GM19463 (cell line): ENCODE results near the gene EFEMP1.

Source experiments
- ATAC-seq: cut with Tn5 transposase; IDR thresholded peaks from one replicate; pipeline ENCODE4 v1.9.1; 2021; ENCODE audit warnings: mild to moderate bottlenecking, moderate library complexity; ENCODE audit not compliant: unreplicated experiment

Gene EFEMP1

DNA sequence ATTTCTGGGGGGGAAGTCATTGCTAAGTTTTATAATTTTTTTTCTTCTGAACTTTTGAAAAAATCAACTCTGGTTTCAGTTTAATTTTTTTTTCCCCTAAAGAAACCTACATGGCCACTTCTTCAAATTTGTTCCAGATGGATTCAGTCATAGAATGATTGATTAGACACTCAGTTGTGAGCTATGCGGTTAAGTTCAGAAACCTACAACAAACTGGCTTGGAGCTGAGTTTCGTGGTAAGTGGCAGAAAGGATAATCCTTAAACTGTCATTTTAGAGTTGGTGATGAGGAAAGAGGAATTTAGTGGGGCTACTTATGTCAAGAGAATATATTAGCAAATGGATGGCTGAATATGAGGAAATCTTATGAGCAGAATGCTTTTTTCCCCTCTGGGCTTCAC lies 23.7 kb downstream of the EFEMP1 start:
- no peak for ATAC-seq

DNA sequence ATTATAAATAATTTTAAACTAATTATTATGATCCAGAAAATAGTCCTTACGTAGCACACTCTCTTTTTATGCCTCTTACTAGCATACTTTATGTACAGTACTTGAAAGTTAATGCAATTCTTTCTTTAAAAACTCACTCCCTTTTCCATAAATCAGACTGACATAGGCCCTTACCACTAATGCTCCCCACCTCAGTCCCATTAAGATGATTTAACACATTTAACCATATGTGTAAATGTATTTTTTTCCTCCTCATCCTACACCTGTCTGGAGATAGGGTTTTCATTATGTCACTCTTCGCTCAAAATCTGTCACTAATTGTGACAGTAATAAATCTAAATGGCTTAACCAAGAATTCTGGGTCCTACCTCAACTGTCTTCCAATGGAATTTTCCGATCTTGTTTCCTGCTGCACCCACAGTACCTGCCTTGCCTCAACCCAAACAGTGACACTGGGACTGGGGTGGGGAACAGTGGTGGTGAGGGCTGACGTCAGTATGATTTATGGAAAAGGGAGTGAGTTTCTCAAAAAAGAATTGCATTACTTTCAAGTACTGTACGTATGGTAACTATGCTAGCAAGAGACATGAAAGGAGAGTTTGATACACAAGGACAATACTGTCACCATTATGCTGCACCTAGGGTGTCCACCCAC lies 25.1 kb downstream of the EFEMP1 start:
- no peak for ATAC-seq

DNA sequence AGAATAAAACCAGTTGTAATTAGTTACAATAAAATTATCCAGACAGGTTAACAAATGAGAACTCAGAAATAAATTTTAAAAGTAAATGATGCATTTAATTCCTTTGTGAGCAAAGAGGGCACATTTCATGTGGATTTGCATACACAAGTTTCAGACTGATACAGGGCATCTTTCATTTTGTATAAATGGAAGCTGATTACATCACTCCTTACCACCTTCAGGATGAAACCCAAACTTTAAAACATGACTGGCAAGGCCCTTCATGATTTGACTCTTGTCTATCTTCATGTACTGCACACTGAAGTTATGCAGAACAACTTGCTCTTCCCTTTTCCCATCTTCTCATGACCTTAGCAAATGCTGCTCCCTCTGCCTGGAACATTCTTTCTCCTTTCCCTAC lies 26.9 kb downstream of the EFEMP1 start:
- no peak for ATAC-seq

DNA sequence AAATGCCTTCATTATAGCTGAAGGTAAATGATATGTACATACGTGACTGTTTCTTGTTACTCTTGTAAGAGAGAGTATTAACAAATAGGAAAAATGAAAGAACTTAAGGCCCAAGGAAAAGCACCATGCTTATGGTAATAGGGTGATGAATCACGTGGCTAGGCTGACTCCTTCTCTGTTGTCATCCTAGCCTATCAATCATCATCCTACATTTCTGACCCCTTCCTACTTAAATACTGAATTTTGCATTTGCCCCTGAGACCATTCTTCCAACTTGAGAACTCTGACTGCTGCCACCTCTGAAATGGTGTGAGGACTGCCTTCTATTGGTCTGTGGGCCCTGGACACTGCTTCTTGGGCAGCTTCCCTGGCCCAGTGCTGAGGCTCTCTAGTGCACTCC lies 28.9 kb downstream of the EFEMP1 start:
- no peak for ATAC-seq

DNA sequence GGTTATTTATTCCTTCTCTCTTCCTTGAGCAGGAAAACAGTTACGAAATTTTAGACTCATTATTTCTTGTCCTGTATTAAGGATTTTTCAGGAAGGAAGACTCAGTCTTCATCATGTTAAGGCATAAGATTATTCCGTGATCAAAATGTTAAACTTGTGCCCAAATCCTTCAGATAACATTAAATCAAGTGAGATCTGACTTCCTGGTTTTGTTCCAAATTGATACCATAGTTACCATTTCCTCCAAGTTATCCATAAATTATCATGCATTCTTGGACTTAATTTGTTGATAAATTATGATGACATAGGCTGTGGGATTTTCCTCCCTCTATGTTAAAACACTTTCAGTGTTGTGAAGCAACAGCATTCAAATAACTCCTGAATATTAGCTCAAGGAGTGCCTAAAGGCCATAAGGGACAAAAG lies 31.9 kb downstream of the EFEMP1 start:
- no peak for ATAC-seq

DNA sequence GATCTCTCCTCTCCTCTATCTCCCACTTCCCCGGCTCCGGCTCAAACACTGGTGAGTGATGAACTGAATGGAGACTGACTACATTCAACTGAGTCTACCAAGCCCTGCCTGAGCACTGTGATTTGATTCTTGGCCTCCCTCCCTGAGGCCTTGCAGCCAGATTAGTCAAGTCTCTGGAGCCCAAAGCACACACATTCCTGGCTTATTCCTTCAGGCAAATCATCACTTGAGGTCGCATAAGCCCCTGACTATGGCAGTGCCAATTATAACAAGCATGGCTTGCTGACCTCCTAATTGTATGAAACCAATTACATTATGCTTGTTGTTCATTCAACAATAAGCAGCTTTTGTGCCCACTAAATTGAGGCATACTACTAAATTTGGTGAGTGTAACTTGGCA lies 34.6 kb downstream of the EFEMP1 start:
- ATAC-seq: no peak

DNA sequence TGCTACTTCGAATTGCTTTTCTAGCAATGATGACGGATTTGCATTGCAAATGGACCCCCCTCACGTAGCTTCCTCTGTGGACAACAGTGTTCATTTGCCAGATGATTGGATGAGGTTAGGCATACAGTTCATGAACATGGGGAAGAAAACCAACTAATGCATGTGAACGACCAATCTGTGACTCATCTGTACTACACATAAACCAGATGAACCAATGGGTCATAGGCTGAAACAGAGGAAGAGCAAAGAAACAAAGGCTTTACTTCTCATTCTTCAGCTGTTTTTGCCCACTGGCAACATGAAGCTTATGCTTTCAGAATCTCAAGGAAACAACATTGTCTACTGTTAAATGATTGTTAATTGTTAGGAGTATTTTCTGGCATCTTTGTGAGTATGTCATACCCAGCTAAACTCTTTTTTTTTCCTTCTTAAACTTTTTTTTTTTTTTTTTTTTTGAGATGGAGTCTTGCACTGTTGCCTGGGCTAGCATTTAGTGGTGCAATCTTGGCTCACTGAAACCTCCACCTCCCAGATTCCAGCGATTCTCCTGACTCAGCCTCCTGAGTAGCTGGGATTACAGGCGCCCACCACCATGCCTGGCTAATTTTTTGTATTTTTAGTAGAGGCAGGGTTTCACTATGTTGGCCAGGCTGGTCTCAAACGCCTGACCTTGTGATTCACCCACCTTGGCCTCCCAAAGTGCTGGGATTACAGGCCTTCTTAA lies 35.5 kb downstream of the EFEMP1 start:
- no peak for ATAC-seq

DNA sequence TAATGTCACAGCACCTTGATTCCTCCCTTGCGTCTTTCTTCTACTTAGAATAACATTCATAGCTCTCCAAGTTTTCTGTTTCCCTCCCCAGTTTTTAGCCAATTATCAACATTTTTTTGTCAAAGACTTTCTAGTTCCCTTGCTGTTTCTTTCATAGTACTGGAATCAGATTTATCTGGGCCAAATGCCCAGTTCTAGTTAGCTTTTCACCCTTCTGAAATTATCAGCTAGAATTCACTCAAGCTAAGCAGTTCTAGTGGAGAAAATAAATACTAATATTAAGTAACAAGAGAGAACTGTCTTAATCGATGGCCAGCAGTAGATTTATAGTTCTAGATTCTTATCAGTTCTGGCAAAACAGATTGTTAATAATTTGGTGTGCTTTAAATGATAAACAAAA lies 36.2 kb downstream of the EFEMP1 start:
- ATAC-seq: no peak

DNA sequence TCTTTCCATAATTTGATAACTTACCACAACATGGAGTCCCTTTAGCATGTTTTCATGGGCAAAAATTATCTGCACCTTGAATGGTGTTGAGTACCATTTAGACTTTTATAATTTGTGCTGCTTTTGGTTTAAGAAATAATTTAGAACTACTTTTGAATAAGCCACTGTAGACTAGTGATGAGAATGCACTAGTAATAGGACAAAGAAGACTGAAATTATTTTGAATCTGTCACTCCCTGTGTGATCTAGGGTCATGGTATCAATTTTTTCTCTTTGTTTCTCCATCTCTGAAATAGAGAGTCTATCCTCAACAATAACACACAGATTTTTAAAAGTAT lies 37.7 kb downstream of the EFEMP1 start:
- no peak for ATAC-seq

DNA sequence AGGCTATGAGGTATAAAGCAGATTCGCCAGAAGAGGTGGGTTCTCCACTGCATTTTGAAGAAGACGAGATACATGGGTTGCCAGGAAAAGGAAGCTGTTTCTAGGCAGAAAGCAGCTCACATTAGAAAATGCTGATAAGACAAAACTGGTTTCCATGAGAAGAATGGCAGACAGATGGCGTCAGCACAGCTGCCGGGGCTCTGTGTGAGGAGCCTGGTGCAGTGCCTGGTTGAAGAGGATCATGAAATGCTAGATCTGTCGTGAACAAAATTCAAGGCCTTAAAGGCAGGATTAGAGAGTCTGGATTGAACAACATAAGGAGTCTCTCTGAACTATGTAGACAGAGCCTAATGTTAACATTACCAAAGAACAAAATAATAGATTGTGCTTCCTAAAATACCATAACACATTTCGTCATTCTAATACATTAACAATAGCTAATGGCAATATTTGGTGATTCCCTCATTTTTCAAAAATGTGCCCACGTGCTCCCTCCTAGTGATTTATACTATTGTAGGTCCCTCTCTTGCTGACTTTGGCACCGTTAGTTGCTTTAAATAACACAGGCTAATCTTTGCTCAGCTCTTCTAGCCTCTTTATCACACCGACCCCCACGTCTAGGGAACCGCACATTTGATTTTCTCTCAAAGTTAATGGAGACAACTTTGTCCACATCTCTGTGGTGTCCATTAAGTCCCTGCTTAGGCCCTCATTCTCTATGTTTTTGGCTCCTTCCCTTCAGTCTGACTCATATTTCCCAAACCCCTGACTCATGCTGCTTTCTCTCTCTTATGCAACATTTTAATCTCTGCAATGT lies 38.2 kb downstream of the EFEMP1 start:
- ATAC-seq: no peak

DNA sequence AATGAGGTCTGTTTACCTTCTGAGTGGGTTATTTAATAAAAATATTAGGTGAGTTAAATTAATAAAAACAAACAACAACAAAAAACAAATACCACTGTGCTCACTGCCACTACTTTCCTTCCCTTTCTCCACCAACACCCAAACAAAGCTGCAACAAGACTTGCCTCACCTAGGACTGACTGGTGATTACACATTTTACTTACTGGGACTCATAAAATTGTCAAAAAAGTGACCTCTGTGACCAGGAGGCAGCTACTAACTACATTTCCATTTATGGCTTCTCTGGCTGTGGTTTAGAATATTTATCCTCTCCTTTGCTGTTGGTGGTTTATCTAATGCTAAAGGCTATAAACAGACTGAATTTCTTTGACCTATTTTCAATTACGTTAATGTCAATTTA lies 39.8 kb downstream of the EFEMP1 start:
- no peak for ATAC-seq

DNA sequence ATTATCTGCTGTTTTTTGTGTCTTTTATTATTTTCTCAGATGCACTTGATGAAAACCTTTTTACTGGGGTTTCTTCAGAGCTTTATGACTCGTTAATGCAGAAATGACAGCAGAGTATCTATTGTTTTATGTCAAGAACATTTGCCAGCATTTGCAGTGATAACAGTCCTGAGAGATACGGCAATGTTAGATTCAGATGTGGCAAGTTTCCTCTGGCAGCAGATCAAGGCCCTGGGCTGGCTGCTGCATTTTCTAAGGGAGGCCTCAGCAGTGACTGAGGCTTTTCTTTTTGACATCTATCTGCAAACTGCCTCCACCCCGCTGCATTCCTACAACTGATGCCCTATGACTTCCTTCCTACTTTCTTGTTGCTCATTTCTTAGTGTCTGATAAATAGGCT lies 40.2 kb downstream of the EFEMP1 start:
- ATAC-seq: no peak

DNA sequence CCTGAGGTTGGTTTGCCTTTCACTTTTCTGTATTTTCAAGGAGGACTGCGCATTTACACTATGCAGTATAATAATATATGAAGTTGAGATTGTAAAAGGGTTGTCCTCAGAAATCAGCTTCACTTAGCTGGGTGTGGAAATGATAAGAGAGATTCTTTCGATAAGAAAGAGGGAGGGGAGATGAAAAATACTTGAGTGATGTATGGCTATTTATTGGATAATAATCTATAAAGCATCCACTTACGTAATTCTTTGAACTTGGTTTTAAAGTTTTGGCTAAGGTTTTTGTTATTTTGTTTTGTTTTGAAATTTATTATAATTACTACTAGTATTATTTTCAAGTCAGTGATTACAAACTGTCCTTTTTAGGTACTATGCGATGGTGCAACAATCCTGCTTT lies 40.6 kb downstream of the EFEMP1 start:
- ATAC-seq: no peak

DNA sequence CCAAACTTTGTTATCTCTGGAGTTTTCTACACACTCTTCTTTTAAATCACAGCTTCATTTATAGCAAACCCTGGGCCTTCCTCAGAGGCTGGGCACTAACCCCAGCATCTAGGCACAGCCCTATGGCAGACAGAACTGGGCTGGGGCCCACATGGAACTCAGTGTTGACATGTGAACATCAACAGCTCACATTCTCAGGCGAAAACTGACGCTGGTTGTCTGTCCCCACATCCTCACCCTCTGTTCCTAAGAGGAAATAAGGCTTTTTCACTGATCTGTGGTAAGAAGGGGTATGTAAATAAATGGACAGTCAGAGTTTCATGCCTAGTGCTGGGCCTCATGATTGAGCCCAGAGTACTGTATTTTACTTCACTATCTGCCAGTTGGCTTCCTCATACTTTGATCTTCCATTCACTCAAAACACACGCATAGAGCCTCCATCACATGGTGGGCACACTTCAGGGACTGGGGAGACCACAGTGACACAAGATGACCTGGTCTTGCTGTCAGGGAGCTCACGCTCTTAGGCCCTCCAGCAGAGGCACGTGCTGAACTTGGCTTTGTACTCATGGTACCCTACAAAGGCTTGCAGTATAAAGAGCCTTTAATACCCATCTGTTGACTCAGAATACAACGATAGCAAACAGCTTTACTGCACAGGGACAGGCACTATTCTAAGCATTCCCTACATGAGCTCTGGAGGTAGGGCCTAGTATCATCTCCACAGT lies 43.0 kb downstream of the EFEMP1 start:
- no peak for ATAC-seq

DNA sequence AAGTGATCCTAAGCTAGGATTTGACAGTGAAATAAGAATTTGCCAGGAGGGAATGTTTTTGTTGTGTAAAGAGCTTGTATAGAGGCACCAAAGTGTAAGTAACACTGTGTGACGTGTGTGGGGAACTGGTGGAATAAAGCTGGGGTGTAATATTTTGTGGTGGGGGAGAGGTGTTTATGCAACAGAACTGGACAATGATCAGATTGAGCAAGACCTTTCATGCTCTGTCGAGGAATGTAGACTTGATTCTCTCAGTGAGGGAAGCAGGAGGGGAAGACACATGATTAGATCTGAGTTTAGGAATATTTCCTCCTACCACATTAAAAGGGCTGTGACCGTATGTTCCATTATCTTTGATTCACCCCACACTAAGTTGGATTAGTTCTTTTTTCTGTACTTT lies 43.6 kb downstream of the EFEMP1 start:
- ATAC-seq: no peak

DNA sequence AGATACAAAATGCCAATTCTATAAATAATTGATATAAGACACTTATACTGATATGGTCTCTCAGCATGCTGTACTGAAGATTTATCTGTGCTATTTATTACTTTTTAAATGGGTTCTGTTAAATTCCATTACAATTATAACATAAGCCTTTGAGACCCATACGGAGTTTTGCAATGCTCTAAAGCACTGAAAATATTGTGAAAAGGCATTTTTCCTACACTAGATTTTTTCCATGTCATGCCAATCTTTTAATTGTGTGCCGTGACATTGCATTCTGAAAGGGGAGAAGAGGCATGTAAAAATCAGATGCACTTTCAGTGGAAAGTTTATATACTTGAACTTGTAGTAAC lies 46.5 kb downstream of the EFEMP1 start:
- ATAC-seq: no peak

DNA sequence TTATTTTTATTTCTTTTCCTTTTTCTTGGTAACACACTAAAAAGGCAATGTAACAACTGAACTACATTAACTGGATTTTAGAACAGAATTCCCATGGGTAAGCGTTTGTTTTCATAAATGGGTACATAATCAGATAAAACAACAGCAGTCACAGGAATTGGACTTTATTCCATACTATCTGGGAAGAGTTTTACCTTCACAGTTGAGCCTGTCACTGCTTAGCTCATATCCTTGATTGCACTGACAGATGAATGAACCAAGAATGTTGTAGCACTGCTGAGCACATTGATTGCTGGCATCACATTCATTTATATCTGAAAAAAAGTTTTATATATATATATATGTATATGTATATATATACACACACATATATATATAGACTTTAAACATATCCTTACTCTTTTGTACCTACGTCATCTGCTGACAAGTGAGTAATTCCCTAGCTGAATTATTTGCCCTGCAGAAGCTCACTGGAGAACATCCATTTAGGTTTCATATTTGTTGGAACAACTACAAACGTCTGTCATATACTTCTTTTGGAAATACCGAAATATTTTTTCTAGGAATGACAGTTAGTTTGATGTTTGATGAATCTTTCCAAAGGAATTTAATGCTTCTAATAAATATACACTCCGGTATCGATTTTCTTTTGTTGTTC lies 47.0 kb downstream of the EFEMP1 start:
- no peak for ATAC-seq

DNA sequence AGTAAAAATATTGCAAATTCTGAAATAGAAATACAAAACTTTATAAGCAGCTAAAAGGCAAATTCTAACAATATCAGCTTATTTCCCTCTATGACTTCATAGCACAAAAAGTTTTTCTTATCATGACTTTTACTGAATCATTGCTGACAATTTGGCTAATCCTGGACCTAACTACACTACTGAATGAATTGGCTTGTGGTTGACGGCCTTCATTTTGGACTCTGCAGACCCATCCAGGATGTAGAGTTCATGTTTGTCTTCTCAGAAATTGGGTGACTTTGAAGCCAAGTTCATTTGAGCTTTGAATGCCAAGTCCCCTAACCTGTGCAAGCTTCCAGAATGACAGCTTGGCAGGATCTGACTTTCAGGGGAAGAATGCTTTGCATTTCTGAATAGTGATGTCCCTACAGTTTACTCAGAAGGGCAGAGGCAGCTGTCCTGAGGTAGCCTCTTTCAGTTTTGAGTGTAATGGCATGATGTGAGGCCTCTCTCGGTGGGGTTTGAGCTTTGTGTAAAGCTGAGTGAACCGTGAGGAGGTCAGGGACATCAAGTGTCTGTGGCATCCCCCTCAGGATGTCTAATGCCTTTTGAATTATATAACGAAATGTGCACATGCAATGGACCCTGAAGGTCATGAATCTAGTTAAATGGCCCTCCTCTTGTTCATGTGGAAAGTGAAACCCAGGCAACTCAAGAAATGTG lies 48.0 kb downstream of the EFEMP1 start:
- peak; percentile 69 for ATAC-seq

DNA sequence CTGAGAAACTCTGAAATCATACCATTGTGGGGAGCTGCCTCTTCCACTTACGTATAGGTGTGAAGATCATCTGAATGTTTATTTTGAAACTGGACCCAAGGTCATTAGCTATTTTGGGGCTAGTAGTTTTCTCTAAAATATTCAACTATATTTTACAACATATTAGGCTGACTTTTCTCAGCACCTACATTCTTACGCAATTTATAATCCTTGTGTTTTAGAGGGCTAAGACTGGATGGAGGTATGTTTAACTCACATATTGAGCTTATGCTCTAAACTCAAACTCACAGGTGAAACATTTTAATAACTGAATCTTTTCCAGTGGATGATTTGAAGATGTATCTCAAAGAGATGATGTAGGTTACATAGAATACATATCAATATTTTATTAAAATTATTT lies 49.2 kb downstream of the EFEMP1 start:
- ATAC-seq: no peak

DNA sequence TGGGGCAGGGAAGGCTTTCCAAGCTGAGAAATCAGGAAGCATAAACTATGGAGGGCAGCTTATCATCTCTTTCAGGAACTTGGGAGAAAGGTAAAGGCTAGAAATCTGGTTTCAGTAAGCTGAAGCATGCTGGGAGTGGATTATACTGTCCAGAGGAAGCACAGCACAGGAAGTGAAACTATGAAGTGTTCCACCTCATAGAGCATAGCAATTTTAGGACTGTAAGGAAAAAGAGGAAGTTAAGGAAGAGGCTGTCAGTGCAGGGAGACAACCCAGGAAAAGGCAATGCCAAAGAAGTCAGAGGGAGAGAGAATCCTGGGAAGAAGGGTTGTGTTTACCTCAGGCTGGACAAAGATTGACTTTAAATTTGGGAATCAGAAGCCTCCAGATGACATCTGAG lies 51.9 kb downstream of the EFEMP1 start:
- no peak for ATAC-seq
